GM12873 (cell line): ENCODE measurements around the gene HTRA2.

Experiments
- TF ChIP-seq, protein P1 (sequence below): IDR thresholded peaks from 2 replicates; pipeline ENCODE4 v1.5.1; 2012; ENCODE audit warnings: low read depth, mild to moderate bottlenecking, moderate library complexity, low read length, control low read depth; ENCODE audit not compliant: insufficient read depth; ENCODE audit errors: missing control alignments

HTRA2 gene

DNA sequence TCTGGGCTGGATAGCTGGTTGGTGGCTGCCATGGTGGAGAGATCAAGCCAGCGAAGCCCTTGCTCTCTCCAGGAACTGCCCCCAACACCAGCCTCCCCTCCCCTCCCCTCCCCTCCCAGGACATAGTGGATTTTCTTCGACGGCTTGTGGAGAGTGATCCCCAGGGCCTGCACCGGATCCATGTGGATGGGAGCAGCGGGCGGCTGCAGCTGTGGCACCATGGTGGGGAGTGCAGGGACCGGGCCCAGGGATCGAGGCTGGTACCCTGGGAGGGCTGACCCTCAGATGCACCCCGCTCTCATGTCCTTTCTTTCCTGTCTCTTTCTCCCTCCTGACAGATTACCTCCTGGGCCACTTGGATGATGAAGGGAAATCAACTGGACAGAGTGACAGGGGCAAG, 39.8 kb upstream of the HTRA2 start:
- TF ChIP-seq, protein P1, sequence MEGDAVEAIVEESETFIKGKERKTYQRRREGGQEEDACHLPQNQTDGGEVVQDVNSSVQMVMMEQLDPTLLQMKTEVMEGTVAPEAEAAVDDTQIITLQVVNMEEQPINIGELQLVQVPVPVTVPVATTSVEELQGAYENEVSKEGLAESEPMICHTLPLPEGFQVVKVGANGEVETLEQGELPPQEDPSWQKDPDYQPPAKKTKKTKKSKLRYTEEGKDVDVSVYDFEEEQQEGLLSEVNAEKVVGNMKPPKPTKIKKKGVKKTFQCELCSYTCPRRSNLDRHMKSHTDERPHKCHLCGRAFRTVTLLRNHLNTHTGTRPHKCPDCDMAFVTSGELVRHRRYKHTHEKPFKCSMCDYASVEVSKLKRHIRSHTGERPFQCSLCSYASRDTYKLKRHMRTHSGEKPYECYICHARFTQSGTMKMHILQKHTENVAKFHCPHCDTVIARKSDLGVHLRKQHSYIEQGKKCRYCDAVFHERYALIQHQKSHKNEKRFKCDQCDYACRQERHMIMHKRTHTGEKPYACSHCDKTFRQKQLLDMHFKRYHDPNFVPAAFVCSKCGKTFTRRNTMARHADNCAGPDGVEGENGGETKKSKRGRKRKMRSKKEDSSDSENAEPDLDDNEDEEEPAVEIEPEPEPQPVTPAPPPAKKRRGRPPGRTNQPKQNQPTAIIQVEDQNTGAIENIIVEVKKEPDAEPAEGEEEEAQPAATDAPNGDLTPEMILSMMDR = no peak

DNA sequence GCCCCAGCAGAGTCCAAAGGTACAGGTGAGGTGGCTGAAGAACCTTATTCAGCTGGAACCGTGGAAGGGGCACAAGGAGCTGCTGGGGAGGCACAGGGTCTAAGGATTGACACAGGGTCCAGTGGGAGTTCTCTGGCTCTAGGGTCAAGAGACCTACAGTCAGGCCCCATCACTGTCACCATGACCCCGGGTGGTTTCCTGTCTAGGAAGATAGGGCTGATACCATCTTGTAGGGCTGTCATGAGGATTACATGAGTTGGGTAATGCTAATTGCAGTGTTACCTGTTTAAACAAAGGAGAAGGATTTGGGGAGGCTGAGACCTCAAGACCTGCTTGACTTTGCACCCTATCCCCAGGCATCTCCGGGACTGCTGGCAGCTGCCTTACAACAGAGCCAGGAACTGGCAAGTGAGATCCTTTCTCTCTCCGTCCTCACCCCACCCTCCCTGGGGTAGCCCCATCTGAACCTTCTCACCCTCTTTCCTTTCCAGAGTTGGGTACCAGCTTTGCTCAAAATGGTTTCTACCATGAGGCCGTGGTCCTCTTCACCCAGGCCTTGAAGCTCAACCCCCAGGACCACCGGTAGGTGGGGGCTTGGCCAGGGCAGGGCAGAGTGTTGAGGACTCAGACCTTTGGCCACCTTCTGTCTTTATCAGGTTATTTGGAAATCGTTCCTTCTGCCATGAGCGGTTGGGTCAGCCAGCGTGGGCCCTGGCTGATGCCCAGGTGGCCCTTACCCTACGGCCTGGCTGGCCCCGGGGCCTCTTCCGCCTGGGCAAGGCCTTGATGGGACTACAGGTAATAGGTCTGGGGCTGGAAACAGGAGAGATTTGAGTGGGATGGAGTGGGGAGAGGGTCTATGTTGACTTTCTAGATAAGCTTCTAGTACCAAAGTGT, 37.8 kb upstream of the HTRA2 start:
- TF ChIP-seq, protein P1 = no peak

DNA sequence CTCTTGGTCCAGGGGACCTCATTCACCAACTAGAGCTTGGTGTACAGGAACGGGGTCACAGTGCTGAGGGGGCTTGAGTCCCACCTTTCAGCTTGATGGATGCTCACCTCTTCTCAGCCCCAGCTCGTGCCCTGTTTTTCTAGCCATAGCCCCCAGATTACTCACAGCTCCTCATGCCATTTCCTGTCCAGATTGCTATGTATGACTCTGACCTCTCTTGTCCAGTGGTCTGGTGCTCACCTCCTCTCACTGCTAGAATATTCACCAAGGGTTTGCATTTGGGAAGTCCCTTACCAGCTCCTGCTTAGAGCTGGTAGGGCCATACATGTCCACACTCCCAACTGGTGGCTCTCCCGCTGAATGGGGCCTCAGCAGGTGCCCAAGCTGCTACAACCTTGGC, 36.2 kb upstream of the HTRA2 start:
- TF ChIP-seq, protein P1 = no peak

DNA sequence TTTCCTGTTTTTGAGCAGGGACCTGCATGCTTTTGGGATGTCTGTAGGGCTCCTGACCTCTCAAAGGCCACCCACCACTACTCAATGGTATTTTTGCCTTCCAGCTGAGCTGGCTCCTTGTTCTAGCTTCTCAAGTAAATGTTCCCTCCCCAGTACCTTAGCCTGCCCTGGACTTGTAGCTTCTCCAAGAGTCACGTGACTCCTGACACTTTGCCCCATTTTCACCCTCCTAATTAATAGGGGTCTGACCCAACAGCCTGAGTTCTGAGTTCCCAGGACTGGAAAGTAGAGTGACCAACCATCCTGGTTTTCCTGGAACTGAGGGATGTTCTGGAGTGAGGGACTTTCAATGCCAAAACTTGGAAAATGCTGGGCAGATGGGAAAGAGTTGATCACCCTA, 34.3 kb upstream of the HTRA2 start:
- TF ChIP-seq, protein P1 = no peak

DNA sequence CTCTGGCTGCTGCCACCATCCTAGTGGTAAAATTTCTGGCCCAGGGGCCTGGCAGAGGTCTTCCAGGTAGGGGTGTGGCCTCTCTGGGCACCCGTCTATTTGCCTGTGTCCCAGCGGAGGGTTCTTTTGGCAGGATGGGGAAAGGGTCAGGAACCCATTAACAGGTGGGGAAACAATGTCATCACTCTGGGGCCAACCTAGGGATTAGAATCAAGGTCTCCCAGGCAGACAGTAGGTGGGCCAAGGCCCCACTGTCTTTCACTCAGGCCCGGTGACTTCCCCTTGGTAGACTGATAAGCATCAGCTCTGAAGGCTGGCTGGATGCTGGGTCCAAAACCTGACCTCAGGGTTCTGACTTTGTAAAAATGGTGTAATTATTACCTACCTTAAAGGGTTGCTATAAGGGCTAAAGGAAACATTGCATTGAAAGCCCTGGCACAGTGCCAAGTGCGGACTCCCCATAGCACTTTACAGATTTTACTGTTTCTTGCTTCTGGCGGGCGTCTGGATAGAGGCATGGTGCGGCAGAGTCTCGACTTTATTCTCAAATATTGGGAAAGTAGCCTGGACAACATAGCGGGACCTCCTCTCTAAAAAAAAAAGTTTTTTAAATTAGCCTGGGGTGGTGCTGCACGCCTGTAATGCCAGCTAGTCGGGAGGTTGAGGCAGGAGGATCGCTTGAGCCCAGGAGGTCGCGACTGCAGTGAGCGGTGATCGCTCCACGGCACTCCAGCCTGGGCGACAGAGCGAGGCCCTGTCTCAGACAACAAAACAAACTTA, 32.5 kb upstream of the HTRA2 start:
- TF ChIP-seq, protein P1 = no peak

DNA sequence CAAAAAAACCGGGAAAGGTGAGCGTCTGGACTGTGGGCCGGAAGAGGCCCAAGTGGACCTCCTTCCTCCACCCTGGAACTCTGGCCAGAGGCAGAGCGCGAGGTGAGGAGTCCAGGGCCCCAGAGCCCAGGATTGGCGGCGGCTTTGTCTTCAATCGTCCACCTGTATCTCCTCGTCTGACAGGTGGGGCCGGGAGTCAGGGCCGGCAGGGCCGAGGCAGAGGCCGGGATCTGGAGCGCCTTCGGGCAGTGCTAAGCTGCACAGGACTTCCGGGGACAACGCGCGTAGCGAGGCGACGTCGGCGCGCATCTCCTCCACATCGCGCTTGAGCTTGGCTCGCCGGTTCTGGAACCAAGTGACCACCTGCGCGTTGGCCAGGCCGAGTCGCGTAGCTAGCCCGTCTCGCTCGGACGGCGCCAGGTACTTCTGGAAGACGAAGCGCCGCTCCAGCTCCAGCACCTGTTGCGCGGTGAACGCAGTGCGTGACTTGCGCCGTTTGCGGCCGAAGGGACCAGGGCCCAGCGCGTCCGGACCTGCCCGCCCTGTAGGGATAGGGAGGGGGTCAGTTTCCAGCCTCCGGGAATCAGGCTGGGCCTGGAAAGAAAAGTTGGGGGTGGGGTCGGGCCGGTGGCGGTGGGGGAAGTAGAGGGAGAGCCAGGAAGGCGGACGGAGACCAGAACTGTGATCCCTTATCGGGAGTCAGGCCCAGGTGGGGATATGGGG, 31.8 kb upstream of the HTRA2 start:
- TF ChIP-seq, protein P1 = no peak
